ENCODE data around the gene GCNT4.

- TF ChIP-seq CTCF (IDR thresholded peaks at IDR 0.05; ENCODE audit: low read length): no peak
- TF ChIP-seq EZH2 (optimal IDR thresholded peaks at IDR 0.05; ENCODE audit: low read depth, low read length): no peak
- TF ChIP-seq EZH2phosphoT487 (IDR thresholded peaks at IDR 0.05; ENCODE audit: low read length): no peak
These were observed 39.2 kb upstream of the GCNT4 start for GRCh38 chr5:75091597-75091996.

Measured in MM.1S (cell line).